ENCODE results near the gene PALLD.

DNA sequence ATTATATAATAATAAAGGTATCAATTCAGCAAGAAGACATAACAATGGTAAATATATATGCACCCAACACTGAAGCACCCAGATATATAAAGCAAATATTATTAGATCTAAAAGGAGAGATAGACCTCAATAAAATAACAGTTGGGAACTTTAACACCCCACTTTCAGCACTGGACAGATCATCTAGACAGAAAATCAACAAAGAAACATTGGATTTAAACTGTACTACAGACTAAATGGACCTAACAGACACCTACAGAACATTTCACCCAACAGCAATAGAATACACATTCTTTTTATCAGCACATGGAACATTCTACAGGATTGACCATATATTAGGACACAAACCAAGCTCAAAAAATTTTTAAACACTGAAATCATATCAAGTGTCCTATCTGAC, 436.6 kb downstream of the PALLD start:
- TF ChIP-seq, protein P1, sequence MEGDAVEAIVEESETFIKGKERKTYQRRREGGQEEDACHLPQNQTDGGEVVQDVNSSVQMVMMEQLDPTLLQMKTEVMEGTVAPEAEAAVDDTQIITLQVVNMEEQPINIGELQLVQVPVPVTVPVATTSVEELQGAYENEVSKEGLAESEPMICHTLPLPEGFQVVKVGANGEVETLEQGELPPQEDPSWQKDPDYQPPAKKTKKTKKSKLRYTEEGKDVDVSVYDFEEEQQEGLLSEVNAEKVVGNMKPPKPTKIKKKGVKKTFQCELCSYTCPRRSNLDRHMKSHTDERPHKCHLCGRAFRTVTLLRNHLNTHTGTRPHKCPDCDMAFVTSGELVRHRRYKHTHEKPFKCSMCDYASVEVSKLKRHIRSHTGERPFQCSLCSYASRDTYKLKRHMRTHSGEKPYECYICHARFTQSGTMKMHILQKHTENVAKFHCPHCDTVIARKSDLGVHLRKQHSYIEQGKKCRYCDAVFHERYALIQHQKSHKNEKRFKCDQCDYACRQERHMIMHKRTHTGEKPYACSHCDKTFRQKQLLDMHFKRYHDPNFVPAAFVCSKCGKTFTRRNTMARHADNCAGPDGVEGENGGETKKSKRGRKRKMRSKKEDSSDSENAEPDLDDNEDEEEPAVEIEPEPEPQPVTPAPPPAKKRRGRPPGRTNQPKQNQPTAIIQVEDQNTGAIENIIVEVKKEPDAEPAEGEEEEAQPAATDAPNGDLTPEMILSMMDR (IDR thresholded peaks at IDR 0.05), result no peak
- TF ChIP-seq IRF2 (CRISPR knock-in tag; IDR thresholded peaks at IDR 0.05; ENCODE audit: borderline replicate concordance, low read depth), result no peak
- TF ChIP-seq ZNF232 (CRISPR knock-in tag; IDR thresholded peaks at IDR 0.05), result no peak
- TF ChIP-seq, protein P2, sequence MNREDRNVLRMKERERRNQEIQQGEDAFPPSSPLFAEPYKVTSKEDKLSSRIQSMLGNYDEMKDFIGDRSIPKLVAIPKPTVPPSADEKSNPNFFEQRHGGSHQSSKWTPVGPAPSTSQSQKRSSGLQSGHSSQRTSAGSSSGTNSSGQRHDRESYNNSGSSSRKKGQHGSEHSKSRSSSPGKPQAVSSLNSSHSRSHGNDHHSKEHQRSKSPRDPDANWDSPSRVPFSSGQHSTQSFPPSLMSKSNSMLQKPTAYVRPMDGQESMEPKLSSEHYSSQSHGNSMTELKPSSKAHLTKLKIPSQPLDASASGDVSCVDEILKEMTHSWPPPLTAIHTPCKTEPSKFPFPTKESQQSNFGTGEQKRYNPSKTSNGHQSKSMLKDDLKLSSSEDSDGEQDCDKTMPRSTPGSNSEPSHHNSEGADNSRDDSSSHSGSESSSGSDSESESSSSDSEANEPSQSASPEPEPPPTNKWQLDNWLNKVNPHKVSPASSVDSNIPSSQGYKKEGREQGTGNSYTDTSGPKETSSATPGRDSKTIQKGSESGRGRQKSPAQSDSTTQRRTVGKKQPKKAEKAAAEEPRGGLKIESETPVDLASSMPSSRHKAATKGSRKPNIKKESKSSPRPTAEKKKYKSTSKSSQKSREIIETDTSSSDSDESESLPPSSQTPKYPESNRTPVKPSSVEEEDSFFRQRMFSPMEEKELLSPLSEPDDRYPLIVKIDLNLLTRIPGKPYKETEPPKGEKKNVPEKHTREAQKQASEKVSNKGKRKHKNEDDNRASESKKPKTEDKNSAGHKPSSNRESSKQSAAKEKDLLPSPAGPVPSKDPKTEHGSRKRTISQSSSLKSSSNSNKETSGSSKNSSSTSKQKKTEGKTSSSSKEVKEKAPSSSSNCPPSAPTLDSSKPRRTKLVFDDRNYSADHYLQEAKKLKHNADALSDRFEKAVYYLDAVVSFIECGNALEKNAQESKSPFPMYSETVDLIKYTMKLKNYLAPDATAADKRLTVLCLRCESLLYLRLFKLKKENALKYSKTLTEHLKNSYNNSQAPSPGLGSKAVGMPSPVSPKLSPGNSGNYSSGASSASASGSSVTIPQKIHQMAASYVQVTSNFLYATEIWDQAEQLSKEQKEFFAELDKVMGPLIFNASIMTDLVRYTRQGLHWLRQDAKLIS (CRISPR knock-in tag; IDR thresholded peaks at IDR 0.05; ENCODE audit: borderline replicate concordance), result no peak
- no peak for TF ChIP-seq CREM (CRISPR knock-in tag; IDR thresholded peaks at IDR 0.05)
- no peak for TF ChIP-seq FOXP1 (CRISPR knock-in tag; IDR thresholded peaks at IDR 0.05; ENCODE audit: borderline replicate concordance)
- no peak for TF ChIP-seq NFE2L1 (CRISPR knock-in tag; IDR thresholded peaks at IDR 0.05)
- no peak for TF ChIP-seq ZNF671 (CRISPR knock-in tag; IDR thresholded peaks at IDR 0.05)
- TF ChIP-seq, protein P3, sequence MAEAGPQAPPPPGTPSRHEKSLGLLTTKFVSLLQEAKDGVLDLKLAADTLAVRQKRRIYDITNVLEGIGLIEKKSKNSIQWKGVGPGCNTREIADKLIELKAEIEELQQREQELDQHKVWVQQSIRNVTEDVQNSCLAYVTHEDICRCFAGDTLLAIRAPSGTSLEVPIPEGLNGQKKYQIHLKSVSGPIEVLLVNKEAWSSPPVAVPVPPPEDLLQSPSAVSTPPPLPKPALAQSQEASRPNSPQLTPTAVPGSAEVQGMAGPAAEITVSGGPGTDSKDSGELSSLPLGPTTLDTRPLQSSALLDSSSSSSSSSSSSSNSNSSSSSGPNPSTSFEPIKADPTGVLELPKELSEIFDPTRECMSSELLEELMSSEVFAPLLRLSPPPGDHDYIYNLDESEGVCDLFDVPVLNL (CRISPR knock-in tag; IDR thresholded peaks at IDR 0.05; ENCODE audit: borderline replicate concordance, low read depth), result no peak
- no peak for TF ChIP-seq FOXJ3 (CRISPR knock-in tag; IDR thresholded peaks at IDR 0.05; ENCODE audit: borderline replicate concordance)
- TF ChIP-seq, protein P4, sequence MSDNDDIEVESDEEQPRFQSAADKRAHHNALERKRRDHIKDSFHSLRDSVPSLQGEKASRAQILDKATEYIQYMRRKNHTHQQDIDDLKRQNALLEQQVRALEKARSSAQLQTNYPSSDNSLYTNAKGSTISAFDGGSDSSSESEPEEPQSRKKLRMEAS (CRISPR knock-in tag; IDR thresholded peaks at IDR 0.05), result no peak
- no peak for TF ChIP-seq OVOL2 (CRISPR knock-in tag; IDR thresholded peaks at IDR 0.05; ENCODE audit: borderline replicate concordance)
- TF ChIP-seq SP1 (CRISPR knock-in tag; conservative IDR thresholded peaks at IDR 0.05), result no peak
- TF ChIP-seq ZNF138 (CRISPR knock-in tag; conservative IDR thresholded peaks at IDR 0.05), result no peak

Data from WTC11 (cell line).